ENCODE data around the gene CREB1.

- no peak for TF ChIP-seq CTCF (IDR thresholded peaks at IDR 0.05)
- TF ChIP-seq EZH2phosphoT487 (IDR thresholded peaks at IDR 0.05) = no peak
These were observed 1.5 kb downstream of the CREB1 start for GRCh38 chr2:207531032-207531952.

Data from neural progenitor cell (in vitro differentiated cells).